SK-N-SH treated with all-trans-retinoic acid at 6 μM for 48 hours (cell line): ENCODE data around the gene NXN.

ENCODE experiments used
- ATAC-seq: fragments of 200-7000 bp; cut with Tn5 transposase; 3 replicates; pipeline ENCODE4 v1.9.1; 2020; ENCODE audit warnings: mild to moderate bottlenecking, moderate library complexity
- ARNTL ChIP-seq: fragments of 450-650 bp; formaldehyde crosslinking; IDR thresholded peaks from 2 replicates; pipeline ENCODE4 v1.5.0; 2020; ENCODE audit warnings: low read depth, mild to moderate bottlenecking, moderate library complexity, borderline replicate concordance
- BACH2 ChIP-seq: fragments of 250-450 bp; sonication (Bioruptor Pico); IDR thresholded peaks from 2 replicates; pipeline ENCODE4 v1.9.0; 2021; ENCODE audit warnings: mild to moderate bottlenecking, borderline replicate concordance
- CSDC2 ChIP-seq: fragments of 250-450 bp; sonication (Bioruptor Pico); IDR thresholded peaks from 2 replicates; pipeline ENCODE4 v1.5.0; 2020; ENCODE audit warnings: mild to moderate bottlenecking, moderate library complexity
- ESRRG ChIP-seq: fragments of 250-450 bp; sonication (Bioruptor Pico); IDR thresholded peaks from 2 replicates; pipeline ENCODE4 v1.6.1; 2021; ENCODE audit warnings: mild to moderate bottlenecking
- GLIS3 ChIP-seq: fragments of 250-450 bp; sonication (Bioruptor Pico); IDR thresholded peaks from 2 replicates; pipeline ENCODE4 v1.5.0; 2020; ENCODE audit warnings: mild to moderate bottlenecking, moderate library complexity
- ISL1 ChIP-seq: fragments of 250-450 bp; sonication (Bioruptor Pico); IDR thresholded peaks from 2 replicates; pipeline ENCODE4 v2.1.2; 2022; ENCODE audit warnings: mild to moderate bottlenecking, moderate library complexity
- OSR1 ChIP-seq: fragments of 250-450 bp; sonication (Bioruptor Pico); IDR thresholded peaks from 2 replicates; pipeline ENCODE4 v1.8.0; 2022; ENCODE audit warnings: moderate library complexity, mild to moderate bottlenecking, inconsistent platforms
- PPARA ChIP-seq: fragments of 250-450 bp; sonication (Bioruptor Pico); IDR thresholded peaks from 2 replicates; pipeline ENCODE4 v1.5.0; 2020; ENCODE audit warnings: mild to moderate bottlenecking, borderline replicate concordance
- SNAI2 ChIP-seq: fragments of 250-450 bp; sonication (Bioruptor Pico); IDR thresholded peaks from 2 replicates; pipeline ENCODE4 v1.5.0; 2020; ENCODE audit warnings: mild to moderate bottlenecking, moderate library complexity
- TCF4 ChIP-seq: fragments of 250-450 bp; sonication (Bioruptor Pico); IDR thresholded peaks from 2 replicates; pipeline ENCODE4 v1.8.0; 2021; ENCODE audit warnings: mild to moderate bottlenecking, moderate library complexity, borderline replicate concordance
- TOX ChIP-seq: fragments of 250-450 bp; sonication (Bioruptor Pico); IDR thresholded peaks from 2 replicates; pipeline ENCODE4 v1.8.0; 2021; ENCODE audit warnings: mild to moderate bottlenecking, moderate library complexity, borderline replicate concordance
- ZC3H10 ChIP-seq: fragments of 250-450 bp; sonication (Bioruptor Pico); IDR thresholded peaks from 2 replicates; pipeline ENCODE4 v1.5.1; 2021; ENCODE audit warnings: mild to moderate bottlenecking, moderate library complexity
- ZFP3 ChIP-seq: fragments of 250-450 bp; sonication (Bioruptor Pico); IDR thresholded peaks from 2 replicates; pipeline ENCODE4 v1.5.0; 2020; ENCODE audit warnings: mild to moderate bottlenecking, moderate library complexity
- ZNF565 ChIP-seq: fragments of 450-650 bp; formaldehyde crosslinking; conservative IDR thresholded peaks from 2 replicates; pipeline ENCODE4 v1.5.0; 2020; ENCODE audit warnings: low read depth, mild to moderate bottlenecking, moderate library complexity
- ZNF8 ChIP-seq: fragments of 450-650 bp; formaldehyde crosslinking; IDR thresholded peaks from 2 replicates; pipeline ENCODE4 v1.5.0; 2020; ENCODE audit warnings: mild to moderate bottlenecking, moderate library complexity
- TF ChIP-seq, protein P1 (sequence below): fragments of 250-450 bp; sonication (Bioruptor Pico); IDR thresholded peaks from 2 replicates; pipeline ENCODE4 v1.8.0; 2020; ENCODE audit warnings: mild to moderate bottlenecking, moderate library complexity, borderline replicate concordance
- TF ChIP-seq, protein P2 (sequence below): fragments of 250-450 bp; sonication (Bioruptor Pico); IDR thresholded peaks from 2 replicates; pipeline ENCODE4 v1.8.0; 2021; ENCODE audit warnings: low read depth, mild to moderate bottlenecking, moderate library complexity, borderline replicate concordance
- TF ChIP-seq, protein P3 (sequence below): fragments of 250-450 bp; sonication (Bioruptor Pico); IDR thresholded peaks from 2 replicates; pipeline ENCODE4 v1.5.1; 2021; ENCODE audit warnings: mild to moderate bottlenecking, moderate library complexity
- TF ChIP-seq, protein P4 (sequence below): fragments of 250-450 bp; sonication (Bioruptor Pico); IDR thresholded peaks from 2 replicates; pipeline ENCODE4 v1.5.0; 2020; ENCODE audit warnings: mild to moderate bottlenecking, moderate library complexity

The NXN gene

DNA sequence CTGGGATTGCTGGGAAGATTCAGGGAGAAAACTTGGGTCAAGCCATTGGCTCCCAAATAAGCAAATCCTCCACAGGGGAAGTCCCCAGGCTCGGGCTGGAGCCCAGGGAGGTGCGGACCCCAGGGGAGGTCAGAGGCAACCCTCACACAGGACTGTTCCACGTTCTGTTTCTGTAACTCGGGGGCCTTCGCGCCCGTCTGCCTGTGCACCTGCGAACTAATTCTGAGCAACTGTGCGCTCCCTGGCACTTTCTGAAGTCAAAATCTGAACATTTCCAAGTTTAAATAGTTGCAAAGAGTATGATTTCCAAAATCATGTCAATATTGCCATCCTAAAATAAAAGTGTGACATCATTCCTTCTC, 34.1 kb upstream of the NXN start:
- no peak for TF ChIP-seq CSDC2 (CRISPR knock-in tag)
- ATAC-seq: no peak

DNA sequence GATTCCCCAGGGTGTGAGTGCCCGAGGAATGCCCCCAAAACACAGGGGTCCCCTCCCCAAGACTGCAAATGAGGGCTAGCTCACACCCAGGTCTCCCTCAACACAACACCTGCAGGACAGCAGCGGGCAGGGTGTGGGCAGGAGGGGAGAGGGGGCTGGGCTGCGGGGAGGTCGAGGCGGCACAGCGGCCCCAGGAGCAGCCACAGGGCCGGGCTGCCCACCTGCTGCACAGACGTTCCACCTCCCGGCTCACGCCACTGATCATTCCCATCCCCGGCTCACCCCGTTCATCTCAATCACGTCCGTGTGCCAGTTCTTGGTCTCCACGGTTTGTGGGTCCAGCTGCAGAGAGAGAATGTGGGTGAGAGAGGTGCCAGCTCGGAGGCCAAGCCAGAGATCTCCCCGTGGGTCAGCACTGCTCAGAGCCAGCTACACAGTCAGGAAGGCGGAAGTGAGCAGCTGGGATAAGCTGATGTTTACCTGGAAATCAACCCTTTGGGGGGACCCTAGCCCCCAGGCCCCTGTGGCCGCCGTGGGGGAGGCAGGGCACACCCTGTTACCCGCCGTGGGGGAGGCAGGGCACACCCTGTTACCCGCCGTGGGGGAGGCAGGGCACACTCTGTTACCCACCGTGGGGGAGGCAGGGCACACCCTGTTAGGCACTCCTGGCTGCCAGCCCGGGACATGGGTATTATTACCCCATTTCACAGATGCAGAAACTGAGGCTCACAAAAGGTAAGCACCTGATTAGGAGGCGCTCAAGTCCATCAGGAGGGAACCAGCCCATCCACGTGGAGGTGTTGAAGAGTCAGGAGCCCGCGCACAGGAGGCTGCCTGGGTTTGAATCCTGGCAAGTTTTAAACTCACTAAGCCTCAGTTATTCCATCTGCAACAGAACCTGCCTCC, 33.5 kb upstream of the NXN start:
- no peak for TF ChIP-seq CSDC2 (CRISPR knock-in tag)
- TF ChIP-seq, protein P1, sequence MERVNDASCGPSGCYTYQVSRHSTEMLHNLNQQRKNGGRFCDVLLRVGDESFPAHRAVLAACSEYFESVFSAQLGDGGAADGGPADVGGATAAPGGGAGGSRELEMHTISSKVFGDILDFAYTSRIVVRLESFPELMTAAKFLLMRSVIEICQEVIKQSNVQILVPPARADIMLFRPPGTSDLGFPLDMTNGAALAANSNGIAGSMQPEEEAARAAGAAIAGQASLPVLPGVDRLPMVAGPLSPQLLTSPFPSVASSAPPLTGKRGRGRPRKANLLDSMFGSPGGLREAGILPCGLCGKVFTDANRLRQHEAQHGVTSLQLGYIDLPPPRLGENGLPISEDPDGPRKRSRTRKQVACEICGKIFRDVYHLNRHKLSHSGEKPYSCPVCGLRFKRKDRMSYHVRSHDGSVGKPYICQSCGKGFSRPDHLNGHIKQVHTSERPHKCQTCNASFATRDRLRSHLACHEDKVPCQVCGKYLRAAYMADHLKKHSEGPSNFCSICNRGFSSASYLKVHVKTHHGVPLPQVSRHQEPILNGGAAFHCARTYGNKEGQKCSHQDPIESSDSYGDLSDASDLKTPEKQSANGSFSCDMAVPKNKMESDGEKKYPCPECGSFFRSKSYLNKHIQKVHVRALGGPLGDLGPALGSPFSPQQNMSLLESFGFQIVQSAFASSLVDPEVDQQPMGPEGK: no peak
- TF ChIP-seq ARNTL (CRISPR knock-in tag): no peak
- TF ChIP-seq TCF4 (CRISPR knock-in tag): no peak
- TF ChIP-seq TOX: no peak
- no peak for TF ChIP-seq ESRRG
- no peak for TF ChIP-seq ZFP3 (CRISPR knock-in tag)
- TF ChIP-seq, protein P2, sequence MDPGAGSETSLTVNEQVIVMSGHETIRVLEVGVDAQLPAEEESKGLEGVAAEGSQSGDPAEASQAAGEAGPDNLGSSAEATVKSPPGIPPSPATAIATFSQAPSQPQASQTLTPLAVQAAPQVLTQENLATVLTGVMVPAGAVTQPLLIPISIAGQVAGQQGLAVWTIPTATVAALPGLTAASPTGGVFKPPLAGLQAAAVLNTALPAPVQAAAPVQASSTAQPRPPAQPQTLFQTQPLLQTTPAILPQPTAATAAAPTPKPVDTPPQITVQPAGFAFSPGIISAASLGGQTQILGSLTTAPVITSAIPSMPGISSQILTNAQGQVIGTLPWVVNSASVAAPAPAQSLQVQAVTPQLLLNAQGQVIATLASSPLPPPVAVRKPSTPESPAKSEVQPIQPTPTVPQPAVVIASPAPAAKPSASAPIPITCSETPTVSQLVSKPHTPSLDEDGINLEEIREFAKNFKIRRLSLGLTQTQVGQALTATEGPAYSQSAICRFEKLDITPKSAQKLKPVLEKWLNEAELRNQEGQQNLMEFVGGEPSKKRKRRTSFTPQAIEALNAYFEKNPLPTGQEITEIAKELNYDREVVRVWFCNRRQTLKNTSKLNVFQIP: no peak
- no peak for TF ChIP-seq OSR1
- TF ChIP-seq ISL1 (CRISPR knock-in tag): no peak
- no peak for TF ChIP-seq BACH2 (CRISPR knock-in tag)
- no peak for TF ChIP-seq ZNF8 (CRISPR knock-in tag)
- no peak for TF ChIP-seq ZC3H10
- TF ChIP-seq, protein P3, sequence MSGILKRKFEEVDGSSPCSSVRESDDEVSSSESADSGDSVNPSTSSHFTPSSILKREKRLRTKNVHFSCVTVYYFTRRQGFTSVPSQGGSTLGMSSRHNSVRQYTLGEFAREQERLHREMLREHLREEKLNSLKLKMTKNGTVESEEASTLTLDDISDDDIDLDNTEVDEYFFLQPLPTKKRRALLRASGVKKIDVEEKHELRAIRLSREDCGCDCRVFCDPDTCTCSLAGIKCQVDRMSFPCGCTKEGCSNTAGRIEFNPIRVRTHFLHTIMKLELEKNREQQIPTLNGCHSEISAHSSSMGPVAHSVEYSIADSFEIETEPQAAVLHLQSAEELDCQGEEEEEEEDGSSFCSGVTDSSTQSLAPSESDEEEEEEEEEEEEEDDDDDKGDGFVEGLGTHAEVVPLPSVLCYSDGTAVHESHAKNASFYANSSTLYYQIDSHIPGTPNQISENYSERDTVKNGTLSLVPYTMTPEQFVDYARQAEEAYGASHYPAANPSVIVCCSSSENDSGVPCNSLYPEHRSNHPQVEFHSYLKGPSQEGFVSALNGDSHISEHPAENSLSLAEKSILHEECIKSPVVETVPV (CRISPR knock-in tag): no peak
- TF ChIP-seq GLIS3 (CRISPR knock-in tag): no peak
- no peak for TF ChIP-seq PPARA (CRISPR knock-in tag)
- TF ChIP-seq SNAI2 (CRISPR knock-in tag): no peak
- ATAC-seq: no peak

DNA sequence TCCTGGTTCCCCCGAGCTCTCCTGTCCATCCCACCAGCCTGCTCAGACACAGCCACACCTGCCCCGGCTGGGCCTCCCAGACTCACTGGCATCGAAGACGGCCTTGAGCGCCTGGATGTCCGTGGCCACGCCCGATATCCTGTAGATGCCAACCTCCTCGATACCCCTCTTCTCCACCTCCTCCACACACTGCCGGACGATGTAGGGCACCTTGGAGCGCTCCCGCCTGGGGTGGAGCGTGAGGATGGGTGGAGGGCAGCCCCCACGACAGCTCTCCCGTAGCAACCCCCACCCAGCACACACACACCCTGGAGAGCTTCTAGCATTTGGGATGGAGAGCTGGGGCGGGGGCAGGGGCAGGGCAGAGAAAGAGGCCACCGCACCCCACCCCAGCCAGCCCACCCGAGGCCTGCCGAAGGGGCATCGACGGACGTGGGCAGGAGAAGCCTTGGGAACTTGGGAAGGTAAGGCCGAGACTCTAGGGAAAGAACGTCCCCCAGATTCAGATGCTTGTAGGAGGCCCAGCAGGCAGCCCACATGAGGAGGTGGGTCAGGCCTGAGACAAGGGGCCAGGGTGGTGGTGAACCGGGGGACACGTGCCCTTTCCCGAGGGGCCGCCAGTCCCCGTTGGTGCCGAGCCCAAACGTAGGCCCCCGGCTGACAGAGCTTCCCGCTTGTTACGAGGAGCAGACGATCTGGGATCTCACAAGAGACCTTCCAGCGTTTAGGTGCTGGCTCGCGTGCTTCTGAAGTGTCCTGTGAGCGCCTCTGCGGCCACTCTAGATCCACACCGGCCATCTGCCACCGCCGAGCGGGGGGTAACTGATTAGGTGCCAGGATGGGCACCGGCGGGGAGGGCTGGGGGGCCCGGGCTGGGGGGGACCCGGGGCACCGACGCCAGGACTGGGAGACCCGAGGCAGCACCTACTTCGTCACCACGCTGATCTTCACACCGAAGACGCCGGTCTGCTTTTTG, 32.5 kb upstream of the NXN start:
- no peak for TF ChIP-seq ZC3H10
- TF ChIP-seq PPARA (CRISPR knock-in tag): no peak
- no peak for ATAC-seq

DNA sequence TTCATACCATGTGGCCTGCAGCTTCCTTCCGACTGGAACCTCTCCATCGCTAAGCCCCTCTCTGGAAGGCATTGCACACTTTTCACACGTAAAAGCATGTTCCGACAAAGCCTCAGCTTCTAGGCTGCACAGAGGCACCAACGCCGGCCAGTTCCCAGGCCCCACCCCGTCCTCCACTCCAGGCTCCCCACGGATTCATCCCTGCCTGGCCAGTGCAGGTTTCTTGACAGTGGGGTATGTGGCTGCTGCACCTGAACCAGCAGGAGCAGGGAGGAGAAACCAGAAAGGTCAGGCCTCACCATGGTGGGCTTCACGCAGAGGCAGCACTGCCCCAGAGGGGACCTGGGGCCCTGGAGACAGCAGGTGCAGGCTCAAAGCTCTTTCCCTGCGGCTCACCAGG, 31.6 kb upstream of the NXN start:
- no peak for ATAC-seq
- no peak for TF ChIP-seq PPARA (CRISPR knock-in tag)
- no peak for TF ChIP-seq OSR1
- no peak for TF ChIP-seq ZNF8 (CRISPR knock-in tag)

DNA sequence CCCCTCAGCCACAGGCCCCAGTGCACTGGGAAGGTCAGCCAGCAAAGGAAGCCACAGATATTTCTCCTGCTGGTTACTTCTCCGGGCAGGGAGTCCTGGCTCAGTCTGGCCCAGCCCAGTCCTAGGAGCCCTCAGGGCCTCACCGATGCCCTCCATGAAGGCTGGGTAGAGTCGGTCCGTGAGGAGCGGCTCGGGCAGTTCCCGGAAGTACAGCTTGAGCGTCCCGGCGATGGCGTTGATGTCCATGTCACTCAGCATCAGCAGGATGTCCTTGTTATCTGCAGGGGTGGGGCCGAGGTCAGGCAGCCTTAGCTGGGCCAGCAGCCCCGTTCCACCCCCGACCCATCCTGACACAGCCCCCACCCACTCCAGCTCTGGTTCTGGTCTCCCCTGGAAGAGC, 31.0 kb upstream of the NXN start:
- TF ChIP-seq, protein P4, sequence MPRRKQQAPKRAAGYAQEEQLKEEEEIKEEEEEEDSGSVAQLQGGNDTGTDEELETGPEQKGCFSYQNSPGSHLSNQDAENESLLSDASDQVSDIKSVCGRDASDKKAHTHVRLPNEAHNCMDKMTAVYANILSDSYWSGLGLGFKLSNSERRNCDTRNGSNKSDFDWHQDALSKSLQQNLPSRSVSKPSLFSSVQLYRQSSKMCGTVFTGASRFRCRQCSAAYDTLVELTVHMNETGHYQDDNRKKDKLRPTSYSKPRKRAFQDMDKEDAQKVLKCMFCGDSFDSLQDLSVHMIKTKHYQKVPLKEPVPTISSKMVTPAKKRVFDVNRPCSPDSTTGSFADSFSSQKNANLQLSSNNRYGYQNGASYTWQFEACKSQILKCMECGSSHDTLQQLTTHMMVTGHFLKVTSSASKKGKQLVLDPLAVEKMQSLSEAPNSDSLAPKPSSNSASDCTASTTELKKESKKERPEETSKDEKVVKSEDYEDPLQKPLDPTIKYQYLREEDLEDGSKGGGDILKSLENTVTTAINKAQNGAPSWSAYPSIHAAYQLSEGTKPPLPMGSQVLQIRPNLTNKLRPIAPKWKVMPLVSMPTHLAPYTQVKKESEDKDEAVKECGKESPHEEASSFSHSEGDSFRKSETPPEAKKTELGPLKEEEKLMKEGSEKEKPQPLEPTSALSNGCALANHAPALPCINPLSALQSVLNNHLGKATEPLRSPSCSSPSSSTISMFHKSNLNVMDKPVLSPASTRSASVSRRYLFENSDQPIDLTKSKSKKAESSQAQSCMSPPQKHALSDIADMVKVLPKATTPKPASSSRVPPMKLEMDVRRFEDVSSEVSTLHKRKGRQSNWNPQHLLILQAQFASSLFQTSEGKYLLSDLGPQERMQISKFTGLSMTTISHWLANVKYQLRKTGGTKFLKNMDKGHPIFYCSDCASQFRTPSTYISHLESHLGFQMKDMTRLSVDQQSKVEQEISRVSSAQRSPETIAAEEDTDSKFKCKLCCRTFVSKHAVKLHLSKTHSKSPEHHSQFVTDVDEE: no peak
- TF ChIP-seq ZNF565 (no peak), ZFP3 (CRISPR knock-in tag) (no peak), ARNTL (CRISPR knock-in tag) (no peak), ZC3H10 (no peak), GLIS3 (CRISPR knock-in tag) (no peak), CSDC2 (CRISPR knock-in tag) (no peak), BACH2 (CRISPR knock-in tag) (no peak), ESRRG (no peak), PPARA (CRISPR knock-in tag) (no peak)
- ATAC-seq: no peak
